ENCODE data around the gene SNX2. TPM values are rescaled to one million over a fixed set of nuclear protein-coding genes. Genes with fewer than 3 reads are reported as not detected.

SNX2 gene
- total RNA-seq, 3 donors from 2014 or later (not counting 1 experiment from before 2014, with no cell fraction given), result 47.9 to 57.4 (median 53.2) TPM

DNA sequence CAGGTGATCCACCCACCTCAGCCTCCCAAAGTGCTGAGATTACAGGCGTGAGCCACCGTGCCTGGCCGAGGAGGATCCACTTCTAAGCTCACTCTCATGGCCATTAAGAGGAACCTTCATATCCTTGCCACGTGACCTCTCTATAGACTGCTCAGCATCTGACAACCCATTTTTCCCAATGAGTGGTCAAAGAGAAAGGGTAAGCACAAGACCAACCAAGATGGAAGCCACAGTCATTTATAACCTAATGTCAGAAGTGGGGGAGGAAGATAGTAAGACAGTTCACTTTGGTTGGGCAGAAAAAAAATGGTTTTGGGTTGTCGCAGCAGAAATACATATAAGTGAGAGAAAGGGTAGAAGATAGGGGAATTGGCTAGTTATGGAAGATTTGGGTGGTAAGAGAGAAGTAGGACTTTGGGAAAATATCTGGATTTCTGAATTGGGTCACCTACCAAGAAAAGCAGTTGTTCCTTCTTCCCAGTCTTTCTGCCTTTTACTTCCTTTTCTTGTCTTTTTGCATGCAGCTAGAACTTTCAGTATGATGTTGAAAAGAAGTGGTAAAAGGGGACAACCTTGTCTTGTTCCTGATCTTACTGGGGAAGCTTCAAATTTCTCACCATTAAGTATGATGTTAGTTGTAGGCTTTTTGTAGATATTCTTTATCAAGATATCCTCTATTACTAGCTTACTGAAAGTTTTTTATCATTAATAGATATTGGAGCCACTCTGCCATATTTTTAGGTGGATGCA lies 15.6 kb downstream of the SNX2 start:
- no peak for TF ChIP-seq CTCF (IDR thresholded peaks at IDR 0.05)
- intact Hi-C loops (cut with micrococcal nuclease), result no loop called here
- Histone ChIP-seq H3K36me3 (ENCODE audit: control insufficient read depth, insufficient read depth, low read length) (peaks cover 5% of the 10 kb centered on the region), H3K27ac (ENCODE audit: low read length) (no peak overlapping the region), H3K4me3 (ENCODE audit: low read length) (no peak overlapping the region), H3K9me3 (ENCODE audit: control insufficient read depth, insufficient read depth, low read length) (no peaks in the 10 kb centered on the region), H3K4me1 (ENCODE audit: control insufficient read depth, insufficient read depth, low read length) (no peaks in the 10 kb centered on the region), H3K27me3 (ENCODE audit: control insufficient read depth, insufficient read depth, low read length) (no peaks in the 10 kb centered on the region)
- no peak for ATAC-seq
- no peak overlapping the region for H3K4me3 Mint-ChIP-seq
- WGBS (ENCODE audit: insufficient coverage), result 91% methylated on average over 5 of the region's 5 CpGs
- H3K36me3 Mint-ChIP-seq, result peaks cover 17% of the 10 kb centered on the region
- no peak for DNase-seq
- peaks cover 2% of the 10 kb centered on the region in 2 donors for H3K9me3 Mint-ChIP-seq
- peaks cover 25 to 28% of the 10 kb centered on the region in 2 donors for H3K4me1 Mint-ChIP-seq
- H3K27me3 Mint-ChIP-seq (ENCODE audit: low read depth in 2 of 2), result no peaks in the 10 kb centered on the region
- H3K27ac Mint-ChIP-seq, result no peak overlapping the region

DNA sequence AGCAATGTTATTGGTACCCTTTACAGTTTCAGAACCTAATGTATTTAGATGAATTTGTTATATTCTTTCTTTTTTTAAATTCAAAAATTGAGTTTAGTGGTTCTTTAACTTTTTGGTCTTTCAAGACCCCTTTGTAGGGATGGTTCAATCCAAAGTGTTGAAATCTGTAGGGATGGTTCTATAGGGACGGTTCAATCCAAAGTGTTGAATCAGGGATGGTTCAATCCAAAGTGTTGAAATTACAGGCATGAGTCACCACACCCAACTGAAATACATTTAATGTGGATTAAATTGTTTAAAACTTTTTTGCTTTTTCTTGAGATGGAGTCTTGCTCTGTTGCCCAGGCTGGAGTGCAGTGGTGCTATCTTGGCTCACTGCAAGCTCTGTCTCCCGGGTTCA lies 30.6 kb downstream of the SNX2 start:
- H3K27me3 Mint-ChIP-seq (ENCODE audit: low read depth in 2 of 2), result no peaks in the 10 kb centered on the region
- no peak overlapping the region for H3K4me3 Mint-ChIP-seq
- H3K4me1 Mint-ChIP-seq, result no peaks in the 10 kb centered on the region
- intact Hi-C loops (cut with micrococcal nuclease), result no loop called here
- Histone ChIP-seq H3K9me3 (ENCODE audit: control insufficient read depth, insufficient read depth, low read length) (no peaks in the 10 kb centered on the region), H3K4me1 (ENCODE audit: control insufficient read depth, insufficient read depth, low read length) (no peaks in the 10 kb centered on the region), H3K4me3 (ENCODE audit: low read length) (no peak overlapping the region), H3K36me3 (ENCODE audit: control insufficient read depth, insufficient read depth, low read length) (peaks cover 57% of the 10 kb centered on the region), H3K27me3 (ENCODE audit: control insufficient read depth, insufficient read depth, low read length) (no peaks in the 10 kb centered on the region), H3K27ac (ENCODE audit: low read length) (no peak overlapping the region)
- ATAC-seq (no peak), DNase-seq (no peak)
- no peak overlapping the region for H3K27ac Mint-ChIP-seq
- H3K9me3 Mint-ChIP-seq, result no peaks in the 10 kb centered on the region
- peaks cover 9% of the 10 kb centered on the region for H3K36me3 Mint-ChIP-seq
- no peak for TF ChIP-seq CTCF (IDR thresholded peaks at IDR 0.05)
- 100% methylated on average over 2 of the region's 2 CpGs for WGBS (ENCODE audit: insufficient coverage)

- Mint-ChIP-seq H3K4me3 (no peak overlapping the region), H3K36me3 (no peaks in the 10 kb centered on the region), H3K9me3 (no peaks in the 10 kb centered on the region), H3K27me3 (ENCODE audit: low read depth in 2 of 2) (no peaks in the 10 kb centered on the region), H3K27ac (no peak overlapping the region), H3K4me1 (no peaks in the 10 kb centered on the region)
- Histone ChIP-seq H3K4me3 (ENCODE audit: low read length) (no peak overlapping the region), H3K36me3 (ENCODE audit: control insufficient read depth, insufficient read depth, low read length) (peaks cover 32% of the 10 kb centered on the region), H3K9me3 (ENCODE audit: control insufficient read depth, insufficient read depth, low read length) (no peaks in the 10 kb centered on the region), H3K4me1 (ENCODE audit: control insufficient read depth, insufficient read depth, low read length) (no peaks in the 10 kb centered on the region), H3K27ac (ENCODE audit: low read length) (no peak overlapping the region), H3K27me3 (ENCODE audit: control insufficient read depth, insufficient read depth, low read length) (no peaks in the 10 kb centered on the region)
- 100% methylated on average over 1 of the region's 2 CpGs for WGBS (ENCODE audit: insufficient coverage)
- no peak for DNase-seq
- intact Hi-C loops (cut with micrococcal nuclease), result no loop called here
- TF ChIP-seq CTCF (IDR thresholded peaks at IDR 0.05), result no peak
- ATAC-seq, result no peak
Observed at GRCh38 chr5:122810405-122810804, 35.5 kb downstream of the SNX2 start.

Measured in natural killer cell (primary cell).